Thymus (tissue), 11 donors: ENCODE results near the gene ZNF619. TPM values are rescaled to one million over a fixed set of nuclear protein-coding genes. Genes with fewer than 3 reads are reported as not detected.
"Not testable (repeated sequence)": the region's sequence is repeated elsewhere in the genome, so short reads cannot be mapped to it uniquely, and the experiment has no call there.

ENCODE experiments used
- DNase-seq, 9 donors: peaks; one replicate each; pipeline ENCODE4 v3.0.0-alpha.2; 2013; ENCODE audit warnings: low spot score in 9 of 9, low read depth in 6 of 9, missing footprints in 1 of 9
- H3K27ac ChIP-seq, 2 donors: one replicate each; pipeline ENCODE4 v1.5.1; 2013; ENCODE audit warnings: control low read depth in 1 of 2, low read depth in 1 of 2, low read length in 1 of 2, mild to moderate bottlenecking in 1 of 2, moderate library complexity in 1 of 2
- H3K27me3 ChIP-seq, 2 donors: one replicate each; pipeline ENCODE4 v1.5.1; 2013; ENCODE audit warnings: low read length in 1 of 2; ENCODE audit not compliant: control insufficient read depth in 2 of 2, insufficient read depth in 1 of 2
- H3K36me3 ChIP-seq, 2 donors: one replicate each; pipeline ENCODE4 v1.5.1; 2013; ENCODE audit warnings: low read length in 1 of 2, mild to moderate bottlenecking in 1 of 2, moderate library complexity in 1 of 2; ENCODE audit not compliant: control insufficient read depth in 2 of 2, insufficient read depth in 2 of 2
- H3K4me1 ChIP-seq, 2 donors: one replicate each; pipeline ENCODE4 v1.5.1; 2013; ENCODE audit warnings: low read length in 2 of 2; ENCODE audit not compliant: control insufficient read depth in 2 of 2, insufficient read depth in 2 of 2
- H3K4me3 ChIP-seq, 2 donors: one replicate each; pipeline ENCODE4 v1.5.1; 2013; ENCODE audit warnings: low read length in 2 of 2, control low read depth in 1 of 2, mild to moderate bottlenecking in 1 of 2
- H3K9me3 ChIP-seq, 2 donors: one replicate each; pipeline ENCODE4 v1.5.1; 2013; ENCODE audit warnings: low read length in 1 of 2, mild to moderate bottlenecking in 1 of 2; ENCODE audit not compliant: control insufficient read depth in 2 of 2, insufficient read depth in 1 of 2
- WGBS: extraction: QIAGEN DNeasy Blood & Tissue Kit; methylation state at CpG from one replicate; pipeline ENCODE4 v1.1.7; 2013; 5-methylcytosine and 5-hydroxymethylcytosine counted together
- polyA plus RNA-seq: library from polyadenylated mRNA; stranded (reverse); fragments of 200-250 nt; gene quantifications from one replicate; pipeline ENCODE4 v1.2.3, GENCODE V29; 2013
- total RNA-seq: library from RNA; stranded (reverse); fragments of 120-200 nt; gene quantifications from one replicate; pipeline ENCODE4 v1.2.4, GENCODE V29; 2013
- donor health status: healthy.

ZNF619 gene
- total and polyA plus RNA-seq, 2 donors = 1.3 to 2.8 TPM

- peak overlapping the region; percentile 92 to 94 for H3K27ac ChIP-seq
- H3K4me1 ChIP-seq = peaks cover 14 to 17% of the 10 kb centered on the region in 2 donors
- H3K4me3 ChIP-seq = peak overlapping the region; percentile 59 to 87
- H3K9me3 ChIP-seq = peaks cover 0 to 2% of the 10 kb centered on the region in 2 donors
- under 1% methylated on average over 41 of the region's 41 CpGs for WGBS
- no peaks in the 10 kb centered on the region for H3K27me3 ChIP-seq
- DNase-seq = peak; percentile 90 to 98 (median 95)
- peaks cover 0 to 1% of the 10 kb centered on the region in 2 donors for H3K36me3 ChIP-seq
Observed at GRCh38 chr3:40452876-40453730, 23.8 kb upstream of the ZNF619 start.

GRCh38 chr3:40453933-40454332, 23.0 kb upstream of the ZNF619 start:
- DNase-seq = no peak

GRCh38 chr3:40455328-40455727, 21.6 kb upstream of the ZNF619 start:
- H3K36me3 ChIP-seq = peaks cover 11 to 22% of the 10 kb centered on the region in 2 donors
- no peak overlapping the region for H3K4me3 ChIP-seq
- H3K4me1 ChIP-seq = peaks cover 20 to 21% of the 10 kb centered on the region in 2 donors
- peaks cover 0 to 2% of the 10 kb centered on the region in 2 donors for H3K9me3 ChIP-seq
- no peak for DNase-seq
- WGBS = 95% methylated on average over 4 of the region's 4 CpGs
- H3K27ac ChIP-seq = no peak overlapping the region
- H3K27me3 ChIP-seq = no peaks in the 10 kb centered on the region

More at GRCh38 chr3:40453933-40454332, 23.0 kb upstream of the ZNF619 start:
- Histone ChIP-seq H3K4me1 (peaks cover 20 to 21% of the 10 kb centered on the region in 2 donors), H3K9me3 (peaks cover 0 to 2% of the 10 kb centered on the region in 2 donors), H3K27ac (no peak overlapping the region), H3K4me3 (no peak overlapping the region), H3K27me3 (no peaks in the 10 kb centered on the region), H3K36me3 (peaks cover 3 to 9% of the 10 kb centered on the region in 2 donors)
- WGBS = 47% methylated on average over 6 of the region's 6 CpGs

GRCh38 chr3:40456279-40456939, 20.5 kb upstream of the ZNF619 start:
- WGBS = 50% methylated on average over 29 of the region's 29 CpGs
- DNase-seq = peak in 1 of 9 donors; percentile 10
- Histone ChIP-seq H3K27me3 (no peaks in the 10 kb centered on the region), H3K36me3 (peaks cover 17 to 32% of the 10 kb centered on the region in 2 donors), H3K4me3 (peak overlapping the region; percentile 69 to 83), H3K27ac (peak overlapping the region in 1 of 2 donors; percentile 89), H3K4me1 (peaks cover 20 to 21% of the 10 kb centered on the region in 2 donors), H3K9me3 (peaks cover 0 to 2% of the 10 kb centered on the region in 2 donors)

GRCh38 chr3:40456940-40457823, 19.7 kb upstream of the ZNF619 start, which contains the start of gene RPL14:
Gene RPL14, plus strand, starts transcription at chr3:40457339. Its CDS starts 133 bp downstream, at chr3:40457472.
- H3K27ac ChIP-seq = peak within 1 kb of the TSS; percentile 80 to 89
- under 1% methylated on average over 79 of the region's 79 CpGs for WGBS
- H3K4me3 ChIP-seq = peak within 1 kb of the TSS; percentile 69 to 83

GRCh38 chr3:40458473-40458872, 18.4 kb upstream of the ZNF619 start:
- no peak for DNase-seq
- no peaks in the 10 kb centered on the region for H3K27me3 ChIP-seq
- peaks cover 0 to 2% of the 10 kb centered on the region in 2 donors for H3K9me3 ChIP-seq
- H3K4me1 ChIP-seq = peaks cover 12 to 15% of the 10 kb centered on the region in 2 donors
- no peak overlapping the region for H3K27ac ChIP-seq
- peak overlapping the region in 1 of 2 donors; percentile 69 for H3K4me3 ChIP-seq
- peaks cover 26 to 53% of the 10 kb centered on the region in 2 donors for H3K36me3 ChIP-seq
- WGBS = 96% methylated on average over 4 of the region's 4 CpGs

More at GRCh38 chr3:40456940-40457823, 19.7 kb upstream of the ZNF619 start, which contains the start of gene RPL14:
- Histone ChIP-seq H3K4me1 (peaks cover 19% of the 10 kb centered on the region in 2 donors), H3K27me3 (no peaks in the 10 kb centered on the region), H3K36me3 (peaks cover 17 to 40% of the 10 kb centered on the region in 2 donors), H3K9me3 (peaks cover 0 to 2% of the 10 kb centered on the region in 2 donors)
- peak; percentile 85 to 97 (median 92) for DNase-seq

- not testable (repeated sequence) for H3K27ac ChIP-seq, H3K27me3 ChIP-seq, H3K4me3 ChIP-seq, H3K9me3 ChIP-seq, DNase-seq
- WGBS = 95% methylated on average over 6 of the region's 6 CpGs
- peaks cover 43 to 72% of the 10 kb centered on the region in 2 donors for H3K36me3 ChIP-seq
- peaks cover 12 to 14% of the 10 kb centered on the region in 2 donors for H3K4me1 ChIP-seq
Observed at GRCh38 chr3:40460481-40460880, 16.4 kb upstream of the ZNF619 start.

- Histone ChIP-seq H3K36me3 (peaks cover 43 to 73% of the 10 kb centered on the region in 2 donors), H3K9me3 (peaks cover 0 to 2% of the 10 kb centered on the region in 2 donors), H3K27ac (no peak overlapping the region), H3K4me3 (no peak overlapping the region), H3K4me1 (peaks cover 12 to 14% of the 10 kb centered on the region in 2 donors), H3K27me3 (no peaks in the 10 kb centered on the region)
- DNase-seq = no peak
- 76% methylated on average over 3 of the region's 3 CpGs for WGBS
Observed at GRCh38 chr3:40461161-40461560, 15.8 kb upstream of the ZNF619 start.
